Stimulated activated naive CD8-positive, alpha-beta T cell treated with anti-CD3 and anti-CD28 coated beads, Interleukin-15, Interleukin-2, amounts not matched to agents 100 U/mL and 50 U/mL, for 24 hours (primary cell): ENCODE results near the gene TMEM163.
"Not testable (repeated sequence)": the region's sequence is repeated elsewhere in the genome, so short reads cannot be mapped to it uniquely, and the experiment has no call there.

Source experiments
- ATAC-seq: fragments of 150-1000 bp; cut with Tn5 transposase; one replicate; pipeline ENCODE4 v1.10.0; 2021
- DNase-seq: peaks from one replicate; pipeline ENCODE4 v3.0.0; 2021

The TMEM163 gene

DNA sequence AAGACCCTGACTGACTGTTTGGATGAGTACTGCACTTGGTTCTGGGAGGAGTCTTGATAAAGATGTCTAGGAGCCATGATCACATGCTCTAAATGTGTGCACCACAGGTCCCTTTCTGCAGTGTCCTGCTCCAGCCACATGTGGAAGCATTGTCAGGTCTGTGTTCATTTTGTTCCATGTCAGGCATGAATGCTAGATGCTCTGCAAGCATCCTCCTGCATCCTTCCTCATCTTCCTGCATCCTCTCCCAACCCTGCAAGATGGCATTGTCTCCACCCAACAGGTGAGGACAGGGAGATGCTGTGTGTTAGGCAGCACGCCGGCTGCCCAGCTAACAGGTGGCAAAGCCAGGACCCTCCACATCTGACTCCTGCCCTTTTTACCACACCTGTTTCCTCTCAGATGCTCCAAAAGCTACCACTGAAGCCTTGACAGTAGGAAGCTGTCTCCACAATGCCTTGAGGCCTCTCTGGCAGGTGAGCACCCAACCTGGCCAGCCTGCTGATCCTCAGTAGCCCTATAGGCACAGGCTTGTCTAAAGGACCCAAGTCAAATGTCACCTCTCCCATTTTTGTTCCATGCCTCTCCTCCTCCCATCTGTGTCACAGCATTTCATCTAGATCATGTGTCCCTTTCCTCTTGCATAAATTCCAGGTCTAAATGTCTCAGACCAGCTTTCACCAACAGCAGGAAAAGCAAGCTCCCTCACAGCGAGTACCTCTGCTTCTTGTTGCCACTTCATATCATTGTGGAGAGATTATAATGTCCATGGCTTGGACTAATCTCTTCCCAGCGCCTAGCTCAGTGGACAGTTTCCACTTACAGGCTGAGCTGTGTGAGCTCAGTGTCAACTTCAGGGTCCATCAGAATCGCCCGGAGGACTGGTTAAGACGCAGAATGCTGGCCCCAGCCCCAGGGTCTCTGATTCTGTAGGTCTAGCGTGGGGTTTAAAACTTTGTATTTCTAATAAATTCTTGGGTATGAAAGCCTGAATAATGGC is 55.0 kb downstream of the TMEM163 start:
- DNase-seq (no peak), ATAC-seq (no peak)

DNA sequence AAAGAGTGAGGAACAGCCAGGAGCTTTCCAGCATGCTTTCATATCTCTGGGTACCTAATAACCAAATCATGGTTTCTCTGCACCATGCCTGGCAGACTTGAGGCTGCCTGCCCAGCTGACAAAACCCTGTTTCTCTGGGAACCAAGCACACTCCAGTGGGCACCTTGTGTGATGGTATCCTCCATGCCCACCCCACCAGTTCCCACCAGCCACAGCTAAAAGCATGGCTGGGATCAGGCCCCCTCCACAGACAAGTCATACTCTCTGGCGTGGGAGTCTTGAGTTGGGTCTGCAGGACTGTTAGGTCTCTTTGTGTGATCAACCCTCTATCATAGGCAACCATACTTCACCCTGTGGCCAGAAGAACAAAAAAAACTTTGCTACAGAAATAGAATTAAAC is 56.0 kb downstream of the TMEM163 start:
- DNase-seq, result no peak
- ATAC-seq, result no peak

DNA sequence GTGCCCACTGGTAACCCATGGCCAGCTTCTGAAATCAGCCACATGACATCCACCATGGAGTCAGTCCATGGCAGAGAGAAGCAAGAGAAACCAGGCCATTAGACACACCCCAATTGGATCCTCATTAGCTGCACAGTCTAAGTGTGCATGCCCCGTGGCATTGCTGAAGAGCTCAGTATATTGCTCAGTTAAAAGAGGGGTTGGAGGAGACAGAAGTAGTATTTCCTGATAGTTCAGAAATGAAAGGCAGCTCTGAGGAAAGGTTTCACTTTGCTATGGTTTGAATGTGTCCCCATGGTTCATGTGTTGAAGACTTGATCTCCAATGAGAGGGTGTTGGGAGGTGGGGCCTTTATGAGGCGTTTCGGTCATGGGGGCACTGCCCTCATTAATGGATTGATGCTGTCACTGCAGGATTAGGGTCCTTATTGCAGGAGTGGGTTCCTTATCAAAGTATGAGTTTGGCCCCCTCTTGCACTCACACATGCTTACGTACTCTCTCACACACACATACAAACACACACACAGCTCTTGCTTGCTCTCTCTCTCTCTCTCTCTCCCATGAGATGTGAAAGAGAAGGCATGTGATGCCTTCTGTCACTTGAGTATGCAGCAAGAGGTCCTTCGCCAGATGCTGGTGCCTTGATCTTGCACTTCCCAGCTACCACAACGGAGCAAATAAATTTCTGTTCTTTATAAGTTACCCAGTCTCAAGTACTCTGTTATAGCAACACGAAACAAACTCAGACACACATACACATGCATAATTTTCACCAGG is 58.0 kb downstream of the TMEM163 start:
- ATAC-seq, result no peak
- no peak for DNase-seq

DNA sequence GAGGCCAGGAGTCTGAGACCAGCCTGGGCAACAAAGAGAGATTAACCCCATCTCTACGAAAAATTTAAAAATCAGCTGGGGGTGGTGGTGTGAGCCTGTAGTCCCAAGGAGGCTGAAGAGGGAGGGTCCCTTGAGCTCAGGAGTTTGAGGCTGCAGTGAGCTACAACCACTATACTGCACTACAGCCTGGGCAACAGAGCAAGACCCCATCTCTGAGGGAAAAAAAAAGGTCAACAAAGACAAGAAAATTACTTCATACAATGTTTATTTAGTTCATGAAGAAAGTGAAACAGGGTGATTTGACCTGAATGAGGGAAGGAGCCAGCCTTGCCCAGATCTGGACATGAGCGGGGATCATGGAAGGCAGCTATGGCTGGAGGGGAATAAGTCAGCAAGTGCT is 59.1 kb downstream of the TMEM163 start:
- DNase-seq (no peak), ATAC-seq (no peak)

DNA sequence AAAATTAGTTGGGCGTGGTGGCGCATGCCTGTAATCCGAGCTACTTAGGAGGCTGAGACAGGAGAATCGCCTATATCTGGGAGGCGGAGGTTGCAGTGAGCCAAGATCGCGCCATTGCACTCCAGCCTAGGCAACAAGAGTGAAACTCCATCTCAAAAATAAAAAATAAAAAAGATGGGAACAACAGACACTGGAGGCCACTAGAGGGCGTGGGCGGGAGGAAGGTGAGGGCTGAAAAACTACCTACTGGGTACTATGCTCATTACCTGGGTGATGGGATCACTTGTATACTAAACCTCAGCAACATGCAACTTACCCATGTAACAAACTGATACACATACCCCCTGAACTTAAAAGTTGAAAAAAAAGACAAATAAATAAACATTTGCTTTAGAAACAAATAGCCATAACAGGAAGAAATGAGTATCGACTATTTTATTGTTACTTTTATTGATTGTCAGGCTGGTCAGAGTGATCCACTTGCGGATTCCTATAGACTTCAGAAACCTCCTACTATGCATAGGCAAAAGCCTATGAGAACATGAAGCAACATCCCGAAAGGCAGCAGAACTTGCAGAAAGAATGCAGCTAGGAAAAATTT is 61.0 kb downstream of the TMEM163 start:
- ATAC-seq (no peak), DNase-seq (peak; percentile 45)

DNA sequence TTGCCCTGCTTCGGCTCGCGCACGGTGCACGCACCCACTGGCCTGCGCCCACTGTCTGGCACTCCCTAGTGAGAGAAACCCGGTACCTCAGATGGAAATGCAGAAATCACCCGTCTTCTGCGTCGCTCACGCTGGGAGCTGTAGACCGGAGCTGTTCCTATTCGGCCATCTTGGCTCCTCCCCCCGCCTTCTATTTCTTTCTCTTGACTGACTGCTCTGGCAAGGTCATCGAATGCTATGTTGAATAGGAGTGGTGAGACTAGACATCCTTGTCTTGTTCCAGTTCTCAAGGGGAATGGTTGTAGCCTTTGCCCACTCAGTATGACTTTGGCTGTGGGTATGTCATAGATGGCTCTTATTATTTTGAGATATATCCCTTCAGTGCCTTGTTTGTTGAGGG is 62.4 kb downstream of the TMEM163 start:
- not testable (repeated sequence) for DNase-seq, ATAC-seq

DNA sequence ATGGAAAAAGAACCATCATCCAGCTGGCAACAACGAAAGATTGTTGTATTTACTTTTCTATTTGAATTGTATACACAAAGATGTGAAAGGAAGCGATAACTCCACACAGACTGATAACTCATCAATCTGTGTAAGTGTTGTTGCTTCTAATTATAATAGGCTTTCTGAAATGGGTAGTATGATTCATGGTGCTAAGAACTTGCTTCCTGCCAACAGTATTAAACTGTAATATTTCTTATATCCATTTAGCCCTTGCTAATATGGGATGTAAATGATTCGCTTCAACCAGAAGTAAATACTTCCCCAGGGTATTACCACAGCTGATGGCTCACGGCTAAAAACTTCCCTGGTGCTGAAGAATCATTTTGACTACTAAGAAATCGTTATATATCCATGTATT is 70.2 kb downstream of the TMEM163 start:
- no peak for ATAC-seq

DNA sequence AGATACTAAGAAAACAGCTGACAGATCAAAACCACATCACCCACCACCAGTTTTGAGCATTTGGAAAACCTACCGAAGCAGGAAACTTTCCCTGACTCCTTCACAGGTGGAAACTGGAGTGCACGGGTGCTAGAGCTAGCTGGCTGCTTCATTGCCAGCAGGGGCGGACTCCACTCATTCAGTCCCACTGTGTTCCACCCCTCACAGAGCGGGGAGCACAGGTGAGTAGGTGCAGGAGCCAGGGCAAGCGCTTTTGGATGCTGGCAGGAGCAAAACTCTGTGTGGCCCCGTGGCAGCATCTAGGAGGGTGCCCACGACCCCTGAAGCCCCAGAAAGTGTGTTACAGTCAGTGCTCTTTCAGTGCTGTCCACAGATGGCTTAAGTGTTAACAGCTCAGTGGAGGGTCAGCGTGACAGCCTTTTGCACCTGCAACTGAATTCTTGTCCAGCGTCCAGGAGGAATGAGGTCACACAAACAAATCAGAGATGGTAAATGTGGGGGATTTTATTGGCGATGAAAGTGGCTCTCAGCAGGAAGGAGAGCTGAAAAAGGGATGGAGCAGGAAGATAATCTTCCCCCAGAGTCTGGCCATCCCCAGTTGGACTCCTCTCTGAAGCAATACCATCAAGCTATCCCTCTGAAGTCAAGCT is 71.1 kb downstream of the TMEM163 start:
- ATAC-seq (no peak), DNase-seq (no peak)

More for the DNA sequence above, 70.2 kb downstream of the TMEM163 start:
- DNase-seq, result no peak

DNA sequence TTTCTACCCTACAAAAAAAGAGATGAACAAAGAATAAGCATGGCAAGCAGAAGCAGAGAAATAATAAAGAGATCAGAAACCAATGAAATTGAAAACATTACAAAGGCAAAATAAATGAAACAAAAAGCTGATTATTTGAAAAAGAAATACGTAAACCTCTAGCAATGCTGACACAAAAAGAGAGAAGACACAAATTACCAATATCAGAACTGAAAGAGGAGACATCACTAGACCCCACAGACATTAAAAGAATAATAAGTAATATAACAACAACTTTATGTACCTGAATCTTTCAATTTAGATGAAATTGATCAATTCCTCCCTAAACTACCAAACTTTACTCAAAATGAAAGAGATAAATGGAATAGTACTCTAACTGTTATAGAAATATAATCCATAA is 75.9 kb downstream of the TMEM163 start:
- ATAC-seq (no peak), DNase-seq (no peak)

DNA sequence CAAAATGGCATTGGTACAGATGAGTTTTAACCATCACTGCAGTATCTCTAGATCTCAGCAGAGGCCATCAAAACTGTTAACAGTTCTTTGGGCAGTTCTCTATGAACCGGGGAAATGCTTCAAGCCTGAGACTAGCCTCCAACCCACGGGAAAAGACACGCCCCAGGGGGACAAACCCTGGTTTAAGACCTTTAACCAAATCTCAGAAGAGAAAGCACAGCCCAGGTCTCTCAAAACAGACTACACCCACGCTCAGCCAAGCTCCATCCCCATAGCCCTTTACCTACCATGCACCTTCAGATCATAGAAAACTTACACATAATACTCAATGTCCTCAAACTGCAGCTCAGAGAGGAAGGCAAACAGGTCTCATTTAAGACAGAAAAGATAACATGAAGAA is 78.3 kb downstream of the TMEM163 start:
- ATAC-seq, result no peak
- DNase-seq, result no peak

DNA sequence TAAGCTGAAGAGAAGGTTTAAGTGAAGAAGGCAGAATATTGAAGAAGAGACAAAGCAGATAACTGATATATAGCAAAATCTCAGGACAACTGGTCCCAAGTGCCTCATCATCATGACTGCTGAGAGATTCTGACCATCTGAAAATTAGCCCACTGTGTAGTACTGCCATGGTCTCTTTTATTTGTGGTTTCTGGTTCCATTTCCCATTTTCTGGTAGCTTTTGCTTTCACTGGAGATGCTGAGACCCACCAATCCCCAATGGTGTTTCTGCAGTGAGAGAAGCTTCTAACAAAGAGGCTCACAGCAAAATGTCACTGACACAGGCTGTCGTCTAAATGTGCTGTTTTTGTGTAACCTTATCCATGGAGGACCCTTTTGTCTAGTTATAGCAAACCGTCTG is 79.5 kb downstream of the TMEM163 start:
- ATAC-seq (no peak), DNase-seq (no peak)

DNA sequence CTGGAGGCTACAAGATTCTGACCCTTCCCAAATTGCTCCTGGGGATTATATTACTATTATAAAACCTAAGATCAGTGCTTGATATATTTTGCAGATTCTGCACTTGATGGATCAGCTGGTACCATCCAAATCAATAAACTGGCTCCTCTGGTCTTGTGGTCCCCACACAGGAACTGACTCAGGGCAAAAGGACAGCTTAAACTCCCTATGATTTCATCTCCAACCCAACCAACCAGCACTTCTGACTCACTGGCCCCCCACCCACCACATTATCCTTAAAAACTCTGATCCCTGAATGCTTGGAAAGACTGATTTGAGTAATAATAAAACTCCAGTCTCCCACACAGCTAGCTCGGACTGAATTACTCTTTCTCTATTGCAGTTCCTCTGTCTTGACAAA is 82.1 kb downstream of the TMEM163 start:
- ATAC-seq, result no peak
- DNase-seq, result no peak

DNA sequence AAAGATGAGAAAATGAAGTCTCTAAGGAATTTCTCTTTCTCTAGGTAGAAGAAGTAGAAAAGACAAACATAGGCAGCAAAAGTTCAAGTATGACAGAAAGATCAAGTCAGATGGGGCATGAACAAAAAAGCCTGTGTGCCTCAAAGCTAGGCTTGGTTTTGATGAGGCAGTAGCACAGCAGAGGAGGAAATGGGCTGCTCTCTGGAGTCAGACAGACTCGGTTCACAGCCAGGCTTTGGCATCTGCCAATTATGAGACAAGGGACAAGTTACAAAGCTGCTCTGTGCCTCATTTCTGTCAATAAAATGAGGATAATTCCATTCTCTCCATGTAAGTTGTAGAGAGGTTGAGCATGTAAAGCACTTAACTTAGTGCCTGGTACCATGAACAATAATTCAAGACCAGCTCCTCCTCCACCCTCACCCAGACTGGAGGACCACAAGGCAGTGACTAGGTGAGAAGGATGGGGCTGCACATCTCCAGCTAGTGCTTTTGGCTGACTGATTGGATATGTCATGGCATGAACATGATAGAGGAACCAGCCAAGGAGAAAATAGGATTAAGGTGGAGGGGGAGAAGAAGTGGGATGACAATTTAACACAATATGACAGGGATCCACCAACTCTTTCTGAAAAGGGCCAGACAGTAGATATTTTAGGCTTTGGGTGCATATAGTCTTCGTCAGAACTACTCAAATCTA is 84.6 kb downstream of the TMEM163 start:
- no peak for ATAC-seq

DNA sequence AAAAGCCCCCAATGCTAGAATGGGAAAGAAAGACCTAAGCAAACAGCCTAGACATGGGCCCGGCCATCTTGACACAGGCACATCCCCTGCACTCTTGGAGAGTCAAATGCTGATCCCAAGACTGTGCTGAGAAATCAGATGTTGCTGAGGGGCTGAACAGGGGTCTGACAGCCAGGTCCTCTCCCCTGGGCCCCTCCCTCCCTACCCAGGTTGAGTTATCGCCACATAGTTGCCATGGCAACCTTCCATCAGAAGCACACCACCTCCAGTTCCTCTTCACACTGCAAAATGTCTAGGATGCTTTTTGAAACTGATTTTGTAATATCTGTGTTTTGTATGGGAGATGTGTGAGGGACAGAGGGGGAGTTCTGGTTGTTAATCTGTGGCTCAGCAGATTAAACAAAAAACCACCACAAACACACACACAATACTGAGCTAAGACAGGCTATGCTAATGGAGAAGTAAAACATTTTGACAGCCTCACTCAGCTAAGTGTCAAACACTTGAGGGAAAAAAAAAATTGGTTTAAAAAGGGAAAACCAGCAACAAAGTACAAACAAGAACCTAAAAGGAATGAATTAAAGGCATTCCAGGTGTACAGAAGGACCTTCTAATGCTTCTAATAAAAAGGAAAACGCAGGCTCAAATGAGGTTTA is 88.2 kb downstream of the TMEM163 start:
- ATAC-seq, result no peak

More for the DNA sequence above, 84.6 kb downstream of the TMEM163 start:
- no peak for DNase-seq

DNA sequence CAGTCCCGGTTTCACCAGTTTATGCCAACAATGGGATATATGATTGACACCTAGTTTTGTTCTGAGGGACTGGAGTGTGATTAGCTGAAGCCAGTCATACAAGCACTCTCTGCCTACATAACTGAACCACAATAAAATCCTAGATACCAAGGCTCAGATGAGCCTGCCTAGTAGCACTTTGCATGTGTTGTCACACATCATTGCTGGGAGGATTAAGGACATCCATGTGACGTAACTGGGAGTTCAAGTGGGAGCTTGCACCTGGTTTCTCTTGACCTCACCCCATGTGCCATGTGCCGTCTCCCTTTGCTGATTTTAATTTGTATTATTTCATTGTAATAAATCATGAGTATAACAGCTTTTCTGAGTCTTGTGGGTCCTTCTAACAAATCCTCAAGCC is 90.3 kb downstream of the TMEM163 start:
- peak; percentile 12 for ATAC-seq
- DNase-seq, result no peak

More for the DNA sequence above, 88.2 kb downstream of the TMEM163 start:
- no peak for DNase-seq

DNA sequence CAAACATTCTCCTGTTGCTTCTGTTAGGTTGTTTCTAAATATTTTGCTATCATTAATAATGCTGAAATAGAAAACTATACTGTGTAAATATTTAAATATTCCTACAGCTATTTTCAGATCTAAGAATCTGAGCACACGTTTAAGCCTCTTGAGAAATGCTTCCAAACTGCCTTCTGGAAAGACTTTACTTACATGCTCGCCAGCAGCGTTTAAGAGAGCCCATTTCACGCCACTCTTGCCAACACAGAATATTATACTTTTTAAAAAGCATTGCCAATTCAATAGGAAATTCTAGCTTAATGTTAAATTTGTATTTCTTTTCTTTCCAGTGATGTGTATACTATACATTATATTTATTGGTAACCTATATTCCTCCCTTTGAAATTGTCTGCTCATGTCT is 92.0 kb downstream of the TMEM163 start:
- ATAC-seq, result no peak

DNA sequence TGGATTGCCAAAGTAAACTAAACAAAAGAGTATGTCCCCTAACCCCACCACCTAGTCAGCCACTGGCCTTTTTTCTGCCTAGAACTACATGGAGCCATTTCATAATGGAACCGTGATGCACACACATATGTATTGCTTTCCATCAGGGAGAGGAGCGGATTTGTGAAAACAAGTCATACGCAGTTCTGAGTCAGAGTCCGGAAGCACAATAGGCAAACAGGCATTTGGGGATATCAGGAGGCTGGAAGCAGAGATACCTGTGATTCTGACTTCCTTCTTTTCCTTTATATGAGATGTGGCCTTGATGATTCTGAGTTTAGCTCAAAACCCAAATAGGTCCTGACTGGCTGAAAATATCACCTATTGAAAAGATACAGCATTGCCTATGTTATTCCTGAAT is 93.5 kb downstream of the TMEM163 start:
- DNase-seq (no peak), ATAC-seq (no peak)

More for the DNA sequence above, 92.0 kb downstream of the TMEM163 start:
- DNase-seq, result no peak

DNA sequence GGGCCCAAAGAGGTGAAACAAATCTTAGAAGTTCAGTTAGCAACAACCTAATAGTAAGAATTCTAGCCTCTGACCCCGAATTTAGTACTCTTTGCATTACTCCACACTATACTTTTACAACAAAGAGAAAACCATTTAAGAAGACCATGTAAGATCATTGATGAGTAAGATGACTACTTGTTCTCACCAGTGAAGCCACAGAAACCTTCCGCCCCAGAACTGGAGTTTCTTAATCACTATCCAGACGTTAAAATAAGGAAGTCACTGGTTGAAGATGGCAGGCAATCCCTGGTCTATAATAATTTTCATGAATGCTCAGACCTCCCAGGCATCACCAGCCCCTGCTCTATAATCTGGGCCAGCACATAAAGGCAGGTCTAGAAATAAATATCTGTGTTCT is 95.0 kb downstream of the TMEM163 start:
- DNase-seq, result peak; percentile 44
- peak; percentile 89 for ATAC-seq

DNA sequence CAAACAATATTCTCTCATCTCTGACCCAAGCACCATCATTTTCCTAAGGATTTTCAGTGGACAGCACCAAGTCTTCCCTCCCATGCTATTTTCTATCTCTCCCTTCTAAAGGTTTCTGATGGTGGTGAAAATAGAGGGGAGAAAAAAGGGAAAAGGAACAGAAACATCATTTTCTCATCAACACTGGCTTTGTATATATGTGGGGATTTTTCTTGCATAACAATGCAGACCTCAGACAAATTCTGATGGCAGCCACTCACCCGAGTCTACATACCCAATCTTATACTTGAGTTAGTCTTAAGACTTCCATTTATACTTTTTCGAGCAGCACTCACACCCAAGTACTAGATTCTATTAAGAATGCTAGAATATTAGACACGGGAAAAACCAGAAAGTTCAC is 95.8 kb downstream of the TMEM163 start:
- no peak for ATAC-seq
- DNase-seq, result no peak

DNA sequence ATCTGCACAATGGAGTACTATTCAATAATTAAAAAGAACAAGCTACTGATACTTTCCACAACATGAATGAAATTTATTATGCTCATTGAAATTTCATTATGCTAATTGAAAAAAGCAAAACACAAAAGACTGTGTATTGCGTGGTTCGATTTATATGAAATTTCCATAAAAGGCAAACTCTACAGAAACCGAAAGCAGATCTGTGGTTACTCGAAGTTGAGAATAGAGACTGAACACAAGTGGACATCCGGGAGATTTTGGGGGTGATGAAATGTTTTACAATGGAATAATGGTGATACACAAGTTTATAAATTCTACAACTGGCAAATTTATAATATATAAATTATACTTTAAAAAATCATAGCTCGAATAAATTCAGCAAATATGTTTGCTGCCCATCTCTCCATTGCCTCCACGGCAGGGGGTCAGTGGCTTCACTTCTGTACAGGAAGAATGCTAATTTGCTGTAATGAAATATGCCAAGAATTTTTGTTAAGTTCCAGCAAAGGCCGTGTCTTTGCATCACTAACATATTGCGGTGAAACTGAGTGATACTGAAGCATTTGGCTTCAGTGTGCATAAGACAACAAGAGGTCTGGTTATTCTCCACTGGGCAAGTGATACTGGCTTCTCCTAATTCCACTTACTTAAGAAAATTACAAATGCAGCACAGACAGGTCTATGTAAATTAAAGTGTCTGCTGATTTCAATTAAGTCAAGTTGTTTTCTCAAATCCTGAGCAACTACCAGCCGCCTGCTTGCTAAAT is 96.7 kb downstream of the TMEM163 start:
- no peak for ATAC-seq
- no peak for DNase-seq
